Activated gamma-delta T cell treated with anti-CD3 and anti-CD28 coated beads, Interleukin-2, amount 50 U/mL, for 16 hours (primary cell): ENCODE measurements around the gene WIPF3.

Experiments
- DNase-seq: peaks from one replicate; pipeline ENCODE4 v3.0.0-alpha.2; 2020; ENCODE audit warnings: low read depth

Gene WIPF3

DNA sequence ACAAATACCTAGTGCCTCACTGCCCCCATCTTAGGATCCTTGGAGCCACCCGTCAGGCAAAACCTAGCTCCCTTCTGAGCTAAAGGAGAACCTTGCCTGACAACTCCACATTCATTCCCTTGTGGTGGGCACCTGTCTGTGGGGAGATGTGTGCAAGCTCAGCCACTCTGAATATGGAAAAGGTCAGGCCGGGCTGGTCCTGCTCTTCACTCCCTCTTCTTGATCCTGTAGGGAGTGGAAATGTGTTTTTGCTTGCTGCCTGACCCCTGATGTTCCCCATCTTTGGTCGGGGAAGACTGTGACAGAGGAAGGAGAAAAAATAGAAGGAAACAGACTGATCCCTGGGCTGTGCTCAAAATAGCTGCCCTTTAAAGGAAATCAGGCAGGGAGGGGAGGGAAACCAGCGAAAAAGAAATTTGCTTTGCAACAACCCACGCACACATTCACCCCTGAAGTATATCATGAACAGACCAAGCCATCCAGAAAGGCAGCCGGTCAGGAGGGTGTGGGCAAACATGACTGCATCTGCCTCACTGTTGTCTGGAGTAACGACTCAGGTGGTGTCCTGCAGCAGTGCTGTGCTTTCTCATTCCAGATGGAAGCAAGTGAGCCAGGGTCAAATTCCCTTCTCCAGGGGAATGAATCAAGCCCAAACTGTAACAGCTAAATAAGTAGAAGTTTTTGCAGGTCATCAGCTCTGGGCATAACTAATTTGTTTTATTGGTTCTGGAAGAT lies 109.3 kb downstream of the WIPF3 start:
- no peak for DNase-seq

DNA sequence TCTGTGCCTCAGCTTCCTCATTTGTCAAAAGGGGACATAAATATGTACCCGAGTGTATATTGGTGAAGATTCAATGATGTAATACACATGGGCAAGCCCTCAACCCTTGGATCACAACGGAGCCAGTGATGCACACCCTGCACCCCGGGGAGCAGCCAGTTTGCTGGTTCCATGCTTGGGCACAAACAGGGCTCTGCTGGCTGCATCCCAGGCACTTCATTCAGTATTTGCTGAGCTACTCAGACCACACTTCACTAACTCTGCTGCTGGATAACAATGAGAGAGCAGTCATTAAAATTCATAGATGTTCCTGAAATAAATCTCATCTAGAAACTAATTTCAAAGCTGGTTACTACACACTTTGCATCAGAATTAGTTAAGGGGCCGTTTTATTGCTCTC lies 111.3 kb downstream of the WIPF3 start:
- no peak for DNase-seq

DNA sequence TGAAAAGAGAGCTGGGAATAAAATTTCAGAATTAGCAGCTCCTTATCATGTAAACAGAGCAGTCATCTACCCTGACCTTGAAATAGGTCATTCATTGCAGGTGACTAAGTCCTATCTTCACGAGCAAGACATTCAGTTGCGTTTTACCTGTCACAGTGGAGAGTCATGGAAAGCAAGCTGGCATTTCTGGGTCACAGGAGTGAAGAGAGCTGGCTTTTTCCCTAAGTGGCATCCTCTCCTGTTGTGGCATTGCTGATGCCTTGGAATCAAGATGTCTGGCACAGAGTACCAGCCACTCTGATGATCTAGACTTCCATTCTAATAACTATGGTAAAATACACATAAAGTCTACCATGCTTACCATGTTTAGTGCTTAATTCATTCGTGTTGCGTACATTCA lies 112.5 kb downstream of the WIPF3 start:
- no peak for DNase-seq

DNA sequence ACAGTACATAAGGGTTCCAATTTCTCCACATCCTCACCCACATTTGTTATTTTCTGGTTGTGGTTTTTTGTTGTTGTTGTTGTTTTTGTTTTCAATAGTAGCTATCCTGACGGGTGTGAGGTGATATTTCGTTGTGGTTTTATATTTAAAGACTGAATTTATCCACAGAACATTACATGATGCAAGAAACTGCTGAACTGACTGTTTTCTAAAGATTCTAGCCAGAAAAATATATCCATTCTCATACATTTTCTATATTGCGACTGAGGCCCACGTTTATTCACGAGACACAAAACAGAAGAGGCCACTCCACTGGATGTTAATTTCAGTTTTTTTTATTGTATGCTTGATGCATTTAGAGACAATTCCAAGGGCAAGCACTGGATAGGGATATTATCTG lies 113.5 kb downstream of the WIPF3 start:
- no peak for DNase-seq

DNA sequence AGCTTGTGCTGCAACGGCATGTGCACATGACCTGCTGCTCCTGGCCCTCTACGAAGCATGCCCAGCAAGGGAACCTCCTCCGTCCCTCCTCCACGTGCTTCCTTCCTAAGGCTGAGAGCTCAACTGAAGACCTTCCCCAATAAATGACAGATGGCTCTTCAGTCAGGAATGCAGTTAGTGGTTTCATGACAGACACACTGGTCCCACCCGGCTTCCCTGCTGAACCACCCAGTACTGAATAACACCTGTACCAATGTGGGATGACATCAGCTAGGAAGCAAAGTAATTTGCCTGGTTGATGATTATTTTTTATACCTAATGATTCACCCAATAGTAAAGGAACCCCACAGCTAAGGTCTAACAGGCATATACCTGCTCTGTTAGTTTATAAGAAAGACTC lies 114.2 kb downstream of the WIPF3 start:
- DNase-seq: no peak

DNA sequence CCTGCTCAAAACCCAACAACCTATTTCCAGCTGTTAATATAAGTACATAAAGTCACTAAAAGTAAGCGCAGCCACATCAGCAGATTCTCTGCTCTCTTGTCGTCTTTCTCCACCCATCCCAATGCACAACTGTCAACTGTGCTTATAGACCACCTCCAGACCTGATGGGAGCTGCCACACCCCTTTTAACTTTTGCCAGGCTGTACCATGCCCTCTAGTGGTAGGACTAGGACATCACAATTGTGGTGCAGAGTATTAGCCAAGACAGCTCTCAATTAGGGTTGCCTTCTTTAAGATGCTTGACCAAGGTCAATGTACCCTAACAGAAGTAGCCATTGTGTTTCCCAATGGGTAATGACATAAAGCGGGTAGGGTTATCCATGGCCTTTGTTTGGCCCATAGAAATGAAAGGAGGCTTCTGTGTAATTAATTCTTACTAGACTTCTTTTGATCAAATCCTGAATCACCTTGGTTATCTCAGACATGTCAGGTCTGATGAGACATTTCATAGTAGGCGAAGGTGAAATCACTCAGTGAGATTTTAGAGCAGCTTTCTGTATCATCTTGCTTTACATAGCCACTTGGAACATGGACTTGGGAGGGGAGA lies 115.2 kb downstream of the WIPF3 start:
- DNase-seq: peak; percentile 9

DNA sequence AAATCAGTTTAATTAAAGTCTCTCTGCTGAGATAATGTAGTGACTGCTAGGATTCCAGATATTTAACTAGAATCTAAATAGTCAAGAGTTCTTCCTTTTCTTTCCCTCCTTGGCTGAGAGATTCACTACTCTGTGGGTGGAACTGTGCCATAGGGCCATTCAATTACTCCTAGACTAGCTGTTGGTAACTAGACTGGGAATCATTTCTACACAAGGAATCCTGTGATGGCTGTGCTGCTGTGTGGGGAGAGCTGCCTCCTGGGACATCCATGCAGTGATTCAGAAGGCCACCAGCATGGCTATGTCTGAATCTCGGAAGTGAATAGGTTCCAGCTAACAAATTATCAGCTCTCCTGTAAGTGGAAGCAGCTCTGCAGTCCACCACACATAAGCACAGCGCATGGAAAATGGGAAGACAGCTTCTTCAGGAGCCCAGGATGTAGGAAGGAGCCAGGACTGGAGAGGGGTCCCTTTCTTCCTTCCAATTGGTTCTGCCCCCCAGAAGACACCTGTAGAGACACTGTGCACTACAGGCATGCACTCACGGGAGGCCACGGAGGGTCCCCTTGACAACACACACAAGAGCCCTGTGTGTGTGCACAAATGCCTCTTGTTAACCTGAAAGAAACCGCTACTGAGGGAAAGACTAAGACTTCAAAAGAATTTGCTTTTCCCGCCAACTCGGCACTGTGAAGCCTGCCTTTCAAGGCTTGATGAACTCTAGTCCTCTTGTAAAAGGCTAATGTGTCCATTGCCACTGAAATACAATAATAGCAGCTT lies 116.8 kb downstream of the WIPF3 start:
- no peak for DNase-seq

DNA sequence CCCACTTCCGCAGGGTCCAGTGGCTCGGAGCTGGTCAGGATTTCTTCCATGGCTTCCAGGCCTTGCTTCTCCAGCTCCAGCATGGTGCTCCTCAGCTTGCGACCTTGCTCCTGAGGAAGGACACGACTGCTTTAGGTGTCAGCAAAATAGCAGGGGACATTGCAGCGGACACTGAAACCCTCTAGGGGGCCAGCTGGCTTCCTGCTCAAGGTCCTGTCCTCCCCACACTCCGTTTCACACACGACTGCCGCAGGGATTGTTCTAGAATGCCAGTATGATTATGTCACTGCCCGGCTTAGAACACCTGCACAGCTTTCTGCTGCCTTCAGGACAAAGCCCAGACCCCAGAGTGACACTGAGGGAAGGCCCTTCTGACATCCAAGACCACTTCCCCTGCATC lies 117.7 kb downstream of the WIPF3 start:
- no peak for DNase-seq

DNA sequence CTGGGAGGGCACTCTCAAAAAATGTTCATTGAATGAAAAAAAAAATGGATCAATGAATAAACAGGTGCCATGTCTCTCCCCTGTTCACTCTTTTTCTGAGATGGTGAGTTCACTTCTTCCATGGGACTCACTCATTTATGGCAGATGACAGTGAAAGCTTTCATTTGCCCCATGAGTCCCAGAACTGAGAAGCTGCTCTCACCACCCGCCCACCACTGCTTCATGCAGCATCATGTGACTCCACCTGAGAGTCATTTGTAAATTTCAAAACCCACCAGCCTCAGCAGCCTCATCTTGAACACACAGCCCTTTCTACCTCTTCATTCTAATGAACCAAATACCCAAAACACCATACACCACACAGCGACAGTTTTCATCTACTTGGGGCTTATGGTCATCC lies 118.4 kb downstream of the WIPF3 start:
- DNase-seq: no peak

DNA sequence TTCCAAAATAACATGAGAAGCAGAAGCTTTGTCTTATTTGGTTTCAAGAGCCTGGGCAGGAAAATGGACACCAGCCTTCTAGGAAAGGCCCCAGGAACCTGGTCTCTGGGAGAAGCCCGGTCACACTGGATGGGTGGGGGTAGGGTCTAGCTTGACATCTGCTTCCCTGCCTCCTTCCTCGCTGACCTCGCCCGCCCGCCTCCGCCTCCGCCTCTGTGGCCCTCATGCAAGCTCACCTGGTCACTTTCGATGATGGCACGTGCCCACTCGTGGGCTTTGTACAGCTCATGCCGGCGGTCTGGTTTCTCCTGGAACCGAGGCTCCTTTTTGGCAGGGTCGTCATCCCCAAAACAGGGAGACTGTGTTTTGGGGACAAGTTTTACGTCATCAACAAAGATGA lies 119.9 kb downstream of the WIPF3 start:
- DNase-seq: no peak

DNA sequence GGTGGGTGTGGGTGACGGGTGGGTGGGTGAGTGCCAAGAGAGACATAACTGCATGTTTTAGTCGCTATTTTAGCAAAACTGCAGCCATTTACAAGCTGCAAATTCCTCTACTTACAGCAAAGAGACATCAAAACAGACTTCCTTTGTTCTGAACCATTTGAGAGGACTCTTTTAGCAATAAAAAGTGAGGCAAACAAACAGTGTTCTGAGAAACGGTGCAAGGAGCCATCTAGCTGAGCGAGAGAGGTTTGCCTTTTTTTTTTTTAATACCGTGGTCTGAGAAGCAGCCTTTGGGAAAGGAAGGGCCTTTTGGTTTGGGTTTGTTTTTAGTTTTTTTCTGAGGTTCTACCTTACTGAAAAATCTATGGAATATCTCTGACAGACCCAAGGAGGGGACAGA lies 120.4 kb downstream of the WIPF3 start:
- DNase-seq: no peak

DNA sequence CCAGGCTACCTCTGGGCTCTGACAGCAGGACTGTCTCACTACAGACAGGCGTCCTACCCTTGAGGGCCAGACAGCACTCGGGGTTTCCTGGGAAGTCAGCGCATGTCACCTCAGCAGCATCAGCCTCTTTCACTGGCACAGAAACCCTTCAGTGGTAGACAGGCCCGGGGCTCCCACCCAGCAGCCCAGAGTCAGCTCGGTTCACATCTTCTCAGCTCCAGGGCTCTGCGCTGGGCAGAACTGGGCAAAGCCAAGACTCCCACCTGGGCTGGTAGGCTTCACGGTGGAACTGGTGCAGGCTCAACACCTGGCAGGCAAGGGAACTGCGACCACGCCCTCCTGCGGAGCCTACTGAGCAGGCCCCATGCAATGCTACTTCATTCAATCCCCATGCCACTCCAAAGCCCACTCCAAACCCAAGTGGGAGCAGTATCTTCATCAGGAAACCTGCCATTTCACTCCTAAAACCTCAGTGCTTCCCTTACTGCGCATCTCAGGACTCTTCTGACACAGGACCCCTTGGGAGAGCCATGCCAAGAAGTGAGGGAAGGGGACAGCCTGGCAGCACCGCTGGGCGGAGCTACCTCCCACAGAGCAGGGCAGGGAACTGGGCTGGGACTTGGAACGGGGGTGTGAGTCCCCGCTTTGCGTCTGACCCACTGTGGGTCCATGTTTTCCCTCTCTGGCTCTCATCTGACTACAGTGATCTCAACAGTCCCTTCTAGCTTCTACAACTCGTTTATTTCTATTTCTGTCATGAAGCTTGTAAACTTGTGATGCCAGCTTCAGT lies 122.9 kb downstream of the WIPF3 start:
- no peak for DNase-seq

DNA sequence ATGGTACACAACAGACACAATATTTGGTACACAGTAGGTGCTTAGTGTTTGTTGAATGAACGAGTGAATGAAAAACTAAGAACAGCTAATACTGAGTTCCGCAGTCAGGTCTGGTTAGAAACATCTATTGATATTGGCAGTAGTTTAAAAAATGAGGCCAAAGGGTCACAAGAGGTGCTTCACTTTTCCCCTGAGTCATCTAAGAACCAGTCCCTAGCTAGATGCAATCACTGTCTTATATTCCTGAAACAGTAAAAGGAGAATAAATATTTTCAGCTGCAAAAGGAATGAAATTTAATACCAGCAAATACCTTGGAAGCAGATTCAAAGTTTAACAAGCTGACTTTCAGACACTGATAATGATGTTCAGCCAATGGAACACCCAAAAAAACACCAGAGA lies 128.8 kb downstream of the WIPF3 start:
- no peak for DNase-seq

DNA sequence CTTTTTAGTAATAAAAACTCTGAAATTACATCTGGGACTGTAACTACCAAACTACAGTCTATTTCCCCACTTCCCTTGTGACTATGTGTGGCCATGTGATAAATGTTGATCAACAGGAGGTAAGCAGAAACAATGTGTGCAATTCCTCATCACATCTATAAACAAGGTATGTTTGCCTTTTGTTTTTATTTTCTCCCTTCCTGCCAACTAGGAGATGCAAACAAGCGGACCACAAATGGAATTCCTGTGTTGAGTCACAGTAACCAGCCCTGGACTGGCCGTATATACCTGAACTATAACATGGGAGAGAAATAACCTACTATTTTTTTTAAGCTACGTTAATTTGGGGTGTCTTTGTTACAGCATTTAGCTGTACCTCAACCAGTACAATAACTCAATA lies 130.8 kb downstream of the WIPF3 start:
- no peak for DNase-seq

DNA sequence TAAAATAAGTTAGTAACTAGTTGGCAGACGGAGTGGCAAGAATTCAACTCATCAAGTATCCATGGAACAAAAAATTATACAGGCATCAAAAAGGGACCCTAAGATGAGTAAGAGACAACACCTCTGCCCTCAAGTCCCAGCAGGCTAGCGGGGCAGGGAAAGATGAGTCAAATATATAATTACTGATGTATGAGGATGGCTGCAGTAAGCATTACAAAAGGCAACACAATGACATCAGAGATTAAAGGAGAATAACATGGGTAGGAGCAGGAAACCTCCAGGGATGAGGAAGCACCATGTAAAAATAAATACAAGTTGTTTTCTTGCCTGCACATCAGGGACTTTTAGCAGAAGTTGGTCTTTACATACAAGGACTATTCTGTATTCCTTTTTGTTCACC lies 133.9 kb downstream of the WIPF3 start:
- DNase-seq: no peak

DNA sequence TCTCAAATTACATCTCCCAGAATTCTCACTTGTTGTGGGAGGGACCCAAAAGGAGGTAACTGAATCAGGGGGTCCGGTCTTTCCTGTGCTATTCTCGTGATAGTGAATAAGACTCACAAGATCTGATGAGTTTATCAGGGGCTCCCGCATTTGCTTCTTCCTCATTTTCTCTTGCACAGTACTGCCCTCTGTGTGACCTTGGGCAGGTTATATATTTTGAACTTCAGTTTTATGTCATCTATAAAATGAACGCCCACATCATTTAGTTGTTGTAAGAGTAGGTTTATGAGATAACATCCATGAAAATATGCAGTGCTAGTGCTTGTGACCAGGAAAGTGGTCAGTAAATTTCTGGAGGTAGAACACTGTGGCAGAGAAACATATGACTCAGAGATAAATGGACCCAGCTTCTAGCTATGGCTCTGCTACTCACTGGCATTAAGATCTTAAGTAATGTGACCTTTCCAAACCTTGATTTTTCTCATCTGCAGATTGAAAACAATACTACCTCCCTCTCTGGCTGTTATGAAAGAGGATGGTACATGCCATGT lies 139.0 kb downstream of the WIPF3 start:
- no peak for DNase-seq

DNA sequence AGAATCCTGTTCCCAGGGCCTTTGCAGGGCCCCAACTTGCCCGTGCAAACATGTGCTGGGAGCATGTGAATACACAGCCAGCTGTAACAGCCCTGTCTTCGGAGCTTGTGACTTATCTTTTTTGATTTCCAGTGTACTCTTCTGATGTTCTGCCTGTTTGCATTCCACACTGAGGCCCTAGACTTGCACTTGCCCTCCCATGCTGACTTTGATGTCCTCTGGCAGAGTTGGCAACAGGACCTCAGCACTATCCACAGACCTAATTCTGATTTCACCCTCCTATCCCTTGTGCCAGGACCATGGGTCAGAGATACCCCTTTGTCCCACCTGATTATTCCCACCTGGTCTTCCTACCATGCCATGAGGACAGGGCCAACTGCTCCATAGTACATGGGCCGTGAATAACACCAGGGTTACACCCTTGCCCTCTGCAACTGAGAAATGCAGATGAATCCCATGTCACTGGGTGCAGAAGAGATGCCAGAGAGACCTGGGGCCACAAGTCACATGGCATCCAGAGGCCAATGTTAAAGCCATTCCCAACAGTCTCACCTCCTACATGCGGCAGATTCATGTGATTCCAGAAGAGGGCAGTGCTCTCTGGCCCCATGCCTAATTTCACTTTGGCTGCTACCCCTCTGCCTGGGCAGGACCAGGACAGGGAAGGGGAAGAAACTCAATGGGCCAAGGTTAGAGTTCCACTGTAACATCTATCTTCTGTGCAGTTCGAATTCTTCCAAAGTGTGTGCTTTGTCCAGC lies 140.3 kb downstream of the WIPF3 start:
- DNase-seq: no peak

DNA sequence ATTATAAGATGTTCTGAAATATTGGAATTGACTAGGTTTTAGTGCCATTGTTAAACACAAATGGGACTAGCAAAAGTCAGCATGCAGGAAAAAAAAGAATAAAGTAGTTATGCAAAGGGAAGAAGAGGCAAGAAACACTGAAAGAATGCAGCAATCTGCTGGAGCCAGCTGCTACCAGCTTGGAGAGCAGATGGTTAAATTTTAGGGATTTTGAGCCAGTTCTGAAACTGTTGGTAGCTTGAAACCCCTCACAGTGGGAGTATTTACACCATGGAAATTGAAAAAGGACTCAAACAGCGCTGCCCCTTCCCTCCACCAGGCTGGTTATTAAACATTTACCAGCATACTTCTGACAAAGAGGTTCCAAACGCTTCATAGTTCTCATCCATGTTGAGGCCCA lies 142.3 kb downstream of the WIPF3 start:
- no peak for DNase-seq

DNA sequence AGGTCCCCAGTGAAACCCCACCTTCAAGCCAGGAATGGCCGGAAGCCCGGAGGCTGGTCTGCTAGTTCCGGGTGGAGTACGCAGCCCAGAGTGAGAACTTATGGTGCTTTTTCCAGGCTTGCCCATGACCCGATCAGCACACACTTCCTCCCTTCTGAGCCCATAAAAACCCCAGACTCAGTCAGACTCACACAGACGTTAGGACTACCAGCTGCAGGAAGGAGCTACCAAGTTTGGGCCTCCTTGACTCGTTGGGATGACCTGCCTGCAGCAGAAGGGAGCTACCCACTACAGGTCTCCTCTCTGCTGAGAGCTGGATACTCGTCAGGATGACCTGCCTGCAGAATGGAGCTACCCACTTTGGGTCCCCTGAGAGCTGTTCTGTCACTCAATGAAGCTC lies 144.2 kb downstream of the WIPF3 start:
- DNase-seq: no peak

DNA sequence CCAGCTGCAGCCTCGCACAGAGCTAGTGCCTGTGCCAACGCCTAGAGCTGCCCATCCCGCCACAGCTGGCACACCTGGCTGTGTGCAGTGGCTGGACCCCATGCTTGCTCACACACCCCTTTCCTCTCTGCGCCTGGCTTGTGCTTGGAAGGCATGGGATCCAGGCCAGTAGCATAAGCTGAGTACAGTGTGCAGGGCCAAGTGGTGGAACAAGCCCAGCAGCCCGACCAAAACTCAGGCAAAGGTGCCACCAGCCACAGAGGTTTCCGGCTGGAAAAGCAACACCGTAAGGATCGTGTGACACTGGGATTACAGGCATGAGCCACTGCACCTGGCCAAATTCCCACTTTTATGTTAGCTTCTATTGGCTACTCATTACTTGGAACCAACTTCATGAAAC lies 144.9 kb downstream of the WIPF3 start:
- DNase-seq: no peak

DNA sequence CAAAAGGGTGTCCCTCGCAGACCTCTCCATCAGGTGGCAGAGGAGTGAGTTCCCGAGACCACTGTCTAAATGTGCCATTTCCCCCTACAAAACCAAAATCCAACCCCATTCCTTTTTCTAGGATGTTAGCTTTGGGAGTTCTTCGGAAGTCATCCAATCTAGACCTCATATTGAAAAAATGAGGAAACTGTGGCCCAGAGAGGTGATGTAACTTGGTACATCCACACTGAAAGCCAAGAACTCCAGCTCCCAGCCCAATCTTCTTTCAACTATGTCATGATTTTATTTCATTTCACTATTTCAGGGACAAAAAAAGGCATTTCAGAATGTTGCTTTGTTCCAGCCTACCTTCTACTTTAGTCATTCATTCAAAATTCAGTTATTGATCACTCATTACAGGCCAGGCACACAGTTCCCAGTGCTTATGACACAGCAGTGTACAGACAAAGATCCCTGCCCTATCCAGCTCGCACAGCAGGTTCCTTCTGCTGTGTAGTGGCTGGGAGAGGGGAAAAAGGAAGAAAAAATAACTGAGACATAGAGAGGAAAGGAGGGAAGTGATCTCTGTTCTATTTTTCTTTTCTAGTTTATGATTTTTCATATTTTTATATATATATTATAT lies 147.5 kb downstream of the WIPF3 start:
- DNase-seq: no peak
